ENCODE measurements around the gene SNAI1. TPM values are rescaled to one million over a fixed set of nuclear protein-coding genes. Genes with fewer than 3 reads are reported as not detected.

SNAI1 gene
- 0.68 and 0.79 TPM in 2 replicates for total RNA-seq

DNA sequence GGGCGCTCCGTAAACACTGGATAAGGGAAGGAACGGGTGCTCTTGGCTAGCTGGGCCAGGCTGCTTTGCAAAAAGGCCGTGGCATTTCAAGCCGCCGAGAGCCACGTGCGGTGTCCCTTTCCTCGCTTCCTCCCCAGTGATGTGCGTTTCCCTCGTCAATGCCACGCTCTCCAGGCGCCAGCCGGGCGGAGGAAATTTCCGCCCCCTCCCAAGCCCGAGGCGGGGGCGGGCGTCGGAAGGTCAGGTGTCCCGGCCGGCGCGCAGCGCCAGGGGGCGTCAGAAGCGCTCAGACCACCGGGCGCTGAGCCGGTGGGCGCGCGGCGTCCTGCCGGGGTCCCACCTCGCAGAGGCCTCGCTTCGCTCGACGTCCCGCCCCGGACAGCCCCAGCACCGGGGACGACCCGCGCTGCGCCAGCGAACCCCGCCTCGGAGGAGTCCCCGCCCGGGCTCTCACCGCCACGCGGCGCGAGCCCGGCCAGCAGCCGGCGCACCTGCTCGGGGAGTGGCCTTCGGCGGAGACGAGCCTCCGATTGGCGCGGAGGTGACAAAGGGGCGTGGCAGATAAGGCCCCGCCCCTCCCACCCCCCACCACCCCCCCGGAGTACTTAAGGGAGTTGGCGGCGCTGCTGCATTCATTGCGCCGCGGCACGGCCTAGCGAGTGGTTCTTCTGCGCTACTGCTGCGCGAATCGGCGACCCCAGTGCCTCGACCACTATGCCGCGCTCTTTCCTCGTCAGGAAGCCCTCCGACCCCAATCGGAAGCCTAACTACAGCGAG, at the start of gene SNAI1:
TSS of gene SNAI1 (plus strand) at position 635 of the 777 bp plus-strand sequence. CDS start at position 715, 80 bp downstream.

DNA sequence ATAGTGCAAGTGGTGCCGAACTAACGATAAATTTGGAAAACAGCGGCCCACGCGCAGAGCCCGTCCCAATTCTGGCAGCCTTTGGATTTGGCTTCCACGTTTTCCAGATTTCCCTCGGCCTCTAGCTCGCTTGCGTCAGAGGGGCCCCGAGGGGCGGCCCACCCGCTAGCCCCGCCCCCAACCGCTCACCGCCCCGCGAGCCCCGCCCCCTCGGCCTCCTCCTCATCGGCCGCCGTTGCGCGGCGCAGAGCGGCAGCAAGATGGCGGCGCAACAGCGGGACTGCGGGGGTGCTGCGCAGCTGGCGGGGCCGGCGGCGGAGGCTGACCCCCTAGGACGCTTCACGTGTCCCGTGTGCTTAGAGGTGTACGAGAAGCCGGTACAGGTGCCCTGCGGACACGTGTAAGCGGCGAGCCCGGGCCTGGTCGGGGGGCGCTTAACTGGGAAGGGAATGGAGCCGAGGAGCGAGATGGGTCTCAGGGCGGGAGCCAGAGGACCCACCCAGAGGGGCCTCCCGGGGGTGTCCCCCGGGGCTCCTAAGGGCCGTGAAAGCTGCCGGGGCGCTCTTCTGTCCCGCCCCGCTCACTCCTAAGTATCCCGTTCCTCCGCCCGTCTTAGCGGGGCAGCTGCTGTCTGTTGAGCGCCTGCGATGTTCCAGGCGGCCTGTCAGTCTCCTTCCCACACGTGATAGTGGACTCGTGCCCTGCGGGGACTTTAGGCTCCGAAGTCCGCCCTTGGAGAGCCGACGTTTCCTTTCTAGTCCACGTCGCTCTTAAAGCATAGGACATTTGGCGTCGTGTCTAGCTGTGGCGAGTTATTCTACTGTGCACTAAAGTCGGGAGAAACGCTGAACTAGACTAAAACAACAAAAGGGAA, 46.4 kb upstream of the SNAI1 start, which contains the start of gene RNF114:
TSS of gene RNF114 (plus strand) at position 245 of the 874 bp plus-strand sequence. CDS start at position 261, 16 bp downstream.

Other genes starting within 250 kb of the SNAI1 start
- 8.6 and 9.3 TPM in 2 replicates for gene SLC9A8, start 170.2 kb upstream of the SNAI1 start, total RNA-seq
- gene SPATA2, start 67.5 kb upstream of the SNAI1 start, total RNA-seq, result 1.1 and 1.2 TPM in 2 replicates
- gene RNF114, start 46.6 kb upstream of the SNAI1 start, total RNA-seq, result 54.9 and 61.2 TPM in 2 replicates
- gene UBE2V1, start 130.2 kb downstream of the SNAI1 start, total RNA-seq, result 35.0 and 58.1 TPM in 2 replicates
- gene PEDS1, start 170.7 kb downstream of the SNAI1 start, total RNA-seq, result 12.2 and 12.6 TPM in 2 replicates
- gene CEBPB, start 207.8 kb downstream of the SNAI1 start, total RNA-seq, result 22.1 and 28.8 TPM in 2 replicates

Data from aortic smooth muscle cell (primary cell).